Smooth muscle cell (in vitro differentiated cells): Measurements from ENCODE around the gene RNU7-1. TPM values are rescaled to one million over a fixed set of nuclear protein-coding genes. Genes with fewer than 3 reads are reported as not detected.
"Not testable (repeated sequence)": the region's sequence is repeated elsewhere in the genome, so short reads cannot be mapped to it uniquely, and the experiment has no call there.

Experiments used
- DNase-seq: peaks from one replicate; lab custom pipeline; 2025; ENCODE audit not compliant: unreplicated experiment; lab: John Stamatoyannopoulos, UW
- H2AFZ ChIP-seq: fragments of 200-600 bp; sonication (generic); 2 replicates; pipeline ENCODE4 v1.6.0; 2016; ENCODE audit warnings: antibody characterized with exemption, low read depth, mild to moderate bottlenecking
- H3F3A ChIP-seq: fragments of 200-600 bp; sonication (generic); 2 replicates; pipeline ENCODE4 v1.6.0; 2017; ENCODE audit warnings: antibody characterized with exemption, low read depth
- H3K27ac ChIP-seq: fragments of 200-600 bp; sonication (generic); 2 replicates; pipeline ENCODE4 v1.5.1; 2016; ENCODE audit warnings: low read depth, mild to moderate bottlenecking
- H3K27me3 ChIP-seq: fragments of 200-600 bp; sonication (generic); 2 replicates; pipeline ENCODE4 v1.6.1; 2016; ENCODE audit warnings: low read depth, mild to moderate bottlenecking
- H3K36me3 ChIP-seq: fragments of 200-600 bp; sonication (generic); 2 replicates; pipeline ENCODE4 v1.5.1; 2016; ENCODE audit warnings: low read depth
- H3K4me1 ChIP-seq: fragments of 200-600 bp; sonication (generic); 2 replicates; pipeline ENCODE4 v1.5.1; 2016; ENCODE audit warnings: low read depth
- H3K4me2 ChIP-seq: fragments of 200-600 bp; sonication (generic); 2 replicates; pipeline ENCODE4 v1.6.0; 2016; ENCODE audit warnings: mild to moderate bottlenecking
- H3K4me3 ChIP-seq: fragments of 200-600 bp; sonication (generic); 2 replicates; pipeline ENCODE4 v1.5.1; 2016; ENCODE audit warnings: mild to moderate bottlenecking
- H3K79me2 ChIP-seq: fragments of 200-600 bp; sonication (generic); 2 replicates; pipeline ENCODE4 v1.6.0; 2016; ENCODE audit warnings: low read depth, mild to moderate bottlenecking
- H3K9ac ChIP-seq: fragments of 200-600 bp; sonication (generic); 2 replicates; pipeline ENCODE4 v1.6.0; 2016; ENCODE audit warnings: low read depth
- H3K9me3 ChIP-seq: fragments of 200-600 bp; sonication (generic); replicated peaks from 2 replicates; pipeline ENCODE4 v1.5.1; 2016; ENCODE audit warnings: low read depth
- H4K20me1 ChIP-seq: fragments of 200-600 bp; sonication (generic); 2 replicates; pipeline ENCODE4 v1.6.0; 2016; ENCODE audit warnings: low read depth
- WGBS: methylation state at CpG from one replicate; pipeline ENCODE4 v1.1.7; 2016; ENCODE audit warnings: low lambda C conversion rate; 5-methylcytosine and 5-hydroxymethylcytosine counted together
- polyA plus RNA-seq: library from polyadenylated mRNA; unstranded; fragments of >200 nt; fragmentation: Nextera tagmentation; extraction: Ambion mirVana; gene quantifications from 2 replicates; pipeline ENCODE4 v1.2.1, GENCODE V29; 2016
- total RNA-seq: library from RNA; depleted of rRNA; stranded (reverse); fragments of >200 nt; gene quantifications from 2 replicates; pipeline ENCODE4 v1.2.3, GENCODE V29; 2014
- TF ChIP-seq, protein P1 (sequence below): fragments of 200-600 bp; sonication (generic); IDR thresholded peaks from 2 replicates; pipeline ENCODE4 v1.5.1; 2017; ENCODE audit warnings: borderline replicate concordance, mild to moderate bottlenecking, antibody characterized with exemption; ENCODE audit not compliant: insufficient read depth, poor library complexity, severe bottlenecking

RNU7-1 gene
- total and polyA plus RNA-seq, 2 experiments from 2014 or later, result not detected

DNA sequence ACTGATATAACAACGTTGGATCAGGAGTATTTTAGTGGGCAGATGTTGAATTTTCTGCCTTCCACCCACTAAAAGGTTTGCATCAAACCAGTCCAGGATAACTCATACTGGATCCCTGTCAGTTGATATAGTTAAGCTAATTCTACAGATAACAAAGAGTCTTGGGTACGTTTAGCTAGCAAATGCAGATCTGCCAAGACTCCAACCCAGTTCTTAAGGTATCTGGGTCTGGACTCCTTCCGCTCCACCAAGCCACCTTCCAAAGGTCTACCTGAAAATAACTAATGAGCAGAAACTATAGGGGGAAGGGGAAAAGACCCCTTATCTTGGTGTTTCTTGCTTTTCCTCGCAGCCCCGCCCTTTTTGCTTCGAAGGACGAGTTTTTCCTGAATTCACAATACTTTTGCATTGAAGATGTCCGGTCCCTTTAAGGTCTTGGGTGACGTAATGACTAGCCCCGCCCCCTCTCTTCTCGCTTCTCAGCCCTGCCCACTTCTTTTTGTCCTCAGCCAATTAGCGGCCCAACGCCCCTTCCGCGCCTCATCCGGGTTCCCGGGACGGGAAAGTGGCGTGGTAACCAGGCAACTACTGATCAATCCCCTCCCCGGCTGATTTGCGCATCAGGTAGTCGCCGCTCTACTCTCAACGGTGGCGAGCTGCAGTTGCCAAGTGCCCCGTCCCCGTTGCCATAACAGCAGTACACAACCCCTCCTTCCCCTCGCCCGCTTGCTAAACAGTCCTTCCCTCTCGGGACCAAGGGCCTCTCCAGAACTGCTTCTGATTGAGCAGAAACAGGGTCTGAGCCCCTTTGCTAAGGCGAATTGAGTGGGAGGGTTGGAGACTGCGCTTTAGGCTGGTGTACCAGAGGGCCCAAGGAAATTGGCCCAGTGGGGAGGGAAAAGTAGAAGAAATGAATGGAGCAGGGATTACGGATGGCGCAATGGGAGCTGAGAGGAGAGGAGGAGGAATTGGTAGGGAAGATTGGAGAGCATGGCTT is 39.0 kb upstream of the RNU7-1 start, which contains the start of gene LRRC23:
TSS of gene LRRC23 (plus strand) at position 543 of the 997 bp plus-strand sequence. CDS start 812 bp downstream, outside the sequence.
- Histone ChIP-seq H3K9ac (peak within 1 kb of the TSS; percentile 95), H3K4me2 (peak within 1 kb of the TSS; percentile 98), H3K79me2 (no peaks in the 10 kb centered on the region), H3K4me1 (peaks cover 10% of the 10 kb centered on the region), H3K27me3 (no peaks in the 10 kb centered on the region), H3K27ac (peak within 1 kb of the TSS; percentile 83), H2AFZ (peak within 1 kb of the TSS; percentile 81), H3K36me3 (no peaks in the 10 kb centered on the region), H3K9me3 (no peaks in the 10 kb centered on the region), H3F3A (no peaks in the 10 kb centered on the region), H4K20me1 (no peaks in the 10 kb centered on the region), H3K4me3 (peak within 1 kb of the TSS; percentile 77)
- TF ChIP-seq, protein P1, sequence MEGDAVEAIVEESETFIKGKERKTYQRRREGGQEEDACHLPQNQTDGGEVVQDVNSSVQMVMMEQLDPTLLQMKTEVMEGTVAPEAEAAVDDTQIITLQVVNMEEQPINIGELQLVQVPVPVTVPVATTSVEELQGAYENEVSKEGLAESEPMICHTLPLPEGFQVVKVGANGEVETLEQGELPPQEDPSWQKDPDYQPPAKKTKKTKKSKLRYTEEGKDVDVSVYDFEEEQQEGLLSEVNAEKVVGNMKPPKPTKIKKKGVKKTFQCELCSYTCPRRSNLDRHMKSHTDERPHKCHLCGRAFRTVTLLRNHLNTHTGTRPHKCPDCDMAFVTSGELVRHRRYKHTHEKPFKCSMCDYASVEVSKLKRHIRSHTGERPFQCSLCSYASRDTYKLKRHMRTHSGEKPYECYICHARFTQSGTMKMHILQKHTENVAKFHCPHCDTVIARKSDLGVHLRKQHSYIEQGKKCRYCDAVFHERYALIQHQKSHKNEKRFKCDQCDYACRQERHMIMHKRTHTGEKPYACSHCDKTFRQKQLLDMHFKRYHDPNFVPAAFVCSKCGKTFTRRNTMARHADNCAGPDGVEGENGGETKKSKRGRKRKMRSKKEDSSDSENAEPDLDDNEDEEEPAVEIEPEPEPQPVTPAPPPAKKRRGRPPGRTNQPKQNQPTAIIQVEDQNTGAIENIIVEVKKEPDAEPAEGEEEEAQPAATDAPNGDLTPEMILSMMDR, result no peak
- 7% methylated on average over 34 of the region's 34 CpGs for WGBS
- peak; percentile 73 for DNase-seq

DNA sequence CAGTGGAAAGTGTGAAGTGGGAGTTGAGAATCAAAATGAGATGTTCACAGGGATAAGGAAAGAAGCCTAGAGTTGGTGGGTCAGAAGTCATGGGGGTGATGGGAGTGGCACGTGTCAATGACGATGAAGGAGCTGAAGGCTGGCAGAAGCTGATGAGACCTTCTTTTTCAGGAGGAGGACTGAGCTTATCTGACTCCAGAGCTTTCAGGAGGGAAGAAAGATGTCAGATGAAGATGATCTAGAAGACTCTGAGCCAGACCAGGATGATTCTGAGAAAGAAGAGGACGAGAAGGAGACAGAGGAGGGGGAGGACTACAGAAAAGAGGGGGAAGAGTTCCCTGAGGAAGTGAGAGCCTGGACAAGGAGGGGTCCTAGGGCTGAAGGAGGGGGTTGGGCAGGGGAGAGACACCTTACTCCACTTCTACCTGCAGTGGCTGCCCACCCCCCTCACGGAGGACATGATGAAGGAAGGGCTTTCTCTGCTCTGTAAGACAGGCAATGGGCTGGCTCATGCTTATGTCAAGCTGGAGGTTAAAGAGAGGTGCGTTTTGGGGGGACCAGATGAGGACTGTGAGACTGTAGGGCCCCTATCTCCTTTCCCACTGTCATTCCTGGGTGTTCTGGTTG is 38.1 kb upstream of the RNU7-1 start:
- no peak for DNase-seq
- peak overlapping the region; percentile 77 for H3K4me3 ChIP-seq
- no peaks in the 10 kb centered on the region for H3F3A ChIP-seq
- H2AFZ ChIP-seq, result no peak overlapping the region
- no peaks in the 10 kb centered on the region for H4K20me1 ChIP-seq
- H3K4me1 ChIP-seq, result peaks cover 10% of the 10 kb centered on the region
- TF ChIP-seq, protein P1, result no peak
- H3K4me2 ChIP-seq, result peak overlapping the region; percentile 98
- H3K27me3 ChIP-seq, result no peaks in the 10 kb centered on the region
- H3K36me3 ChIP-seq, result no peaks in the 10 kb centered on the region
- H3K9me3 ChIP-seq, result no peaks in the 10 kb centered on the region
- WGBS, result 61% methylated on average over 5 of the region's 5 CpGs
- H3K27ac ChIP-seq, result peak overlapping the region; percentile 83
- no peaks in the 10 kb centered on the region for H3K79me2 ChIP-seq
- H3K9ac ChIP-seq, result peak overlapping the region; percentile 95

DNA sequence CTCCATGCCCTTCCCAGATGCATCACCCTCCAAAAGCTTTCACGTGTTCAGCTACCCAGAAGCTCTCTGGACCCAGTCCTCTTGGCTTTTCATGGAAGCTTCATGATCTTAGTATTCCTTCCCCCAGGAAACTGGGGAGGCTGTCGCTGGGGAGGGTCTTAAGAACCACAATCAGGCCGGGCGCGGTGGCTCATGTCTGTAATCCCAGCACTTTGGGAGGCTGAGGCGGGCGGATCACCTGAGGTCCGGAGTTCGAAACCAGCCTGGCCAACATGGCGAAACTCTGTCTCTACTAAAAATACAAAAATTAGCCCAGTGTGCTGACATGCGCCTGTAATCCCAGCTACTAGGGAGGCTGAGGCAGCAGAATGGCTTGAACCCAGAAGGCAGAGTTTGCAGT is 35.5 kb upstream of the RNU7-1 start:
- 97% methylated on average over 11 of the region's 11 CpGs for WGBS
- not testable (repeated sequence) for H3K4me3 ChIP-seq, H4K20me1 ChIP-seq, H3K4me2 ChIP-seq, H3K9me3 ChIP-seq, H3K27ac ChIP-seq, DNase-seq, H3K36me3 ChIP-seq, H2AFZ ChIP-seq, H3F3A ChIP-seq, H3K79me2 ChIP-seq, H3K9ac ChIP-seq, H3K27me3 ChIP-seq
- peaks cover 10% of the 10 kb centered on the region for H3K4me1 ChIP-seq

DNA sequence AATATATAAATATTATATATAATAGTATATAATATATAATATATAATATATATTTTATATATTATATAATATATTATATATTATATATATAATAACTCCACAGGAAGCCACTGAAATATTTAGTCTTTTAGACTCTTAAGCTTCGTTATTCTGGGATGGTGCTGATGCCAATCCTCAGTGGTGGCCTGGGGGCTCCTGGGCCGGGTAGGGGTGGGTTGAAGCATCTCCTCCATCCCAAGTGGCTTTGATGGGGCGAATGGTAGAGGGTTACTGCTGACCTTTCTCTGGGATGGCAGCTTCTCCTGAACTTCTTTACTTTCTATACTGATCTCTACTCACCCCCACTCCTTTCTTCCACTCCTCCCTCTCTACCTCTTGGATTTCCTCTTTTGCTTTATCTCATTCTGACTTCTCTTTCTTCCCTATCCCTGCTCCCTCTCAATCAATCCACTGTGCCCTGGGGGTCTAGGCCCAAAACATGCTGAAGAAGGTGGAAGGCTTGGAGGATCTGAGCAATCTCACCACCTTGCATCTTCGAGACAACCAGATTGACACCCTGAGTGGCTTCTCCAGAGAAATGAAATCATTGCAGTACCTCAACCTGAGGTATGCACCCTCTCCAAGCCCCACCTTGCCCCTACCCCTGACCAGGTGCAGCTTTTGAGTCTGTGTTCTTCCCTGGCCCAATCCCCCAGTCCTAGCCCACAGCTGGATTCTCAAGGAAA is 34.0 kb upstream of the RNU7-1 start:
- Histone ChIP-seq H3K9me3 (no peaks in the 10 kb centered on the region), H3K36me3 (no peaks in the 10 kb centered on the region), H3K27me3 (no peaks in the 10 kb centered on the region), H3K9ac (no peak overlapping the region), H2AFZ (no peak overlapping the region), H3K4me1 (peaks cover 12% of the 10 kb centered on the region), H3K4me3 (no peak overlapping the region), H3K4me2 (no peak overlapping the region), H3K27ac (no peak overlapping the region), H3K79me2 (no peaks in the 10 kb centered on the region), H4K20me1 (no peaks in the 10 kb centered on the region), H3F3A (no peaks in the 10 kb centered on the region)
- TF ChIP-seq, protein P1, result no peak
- DNase-seq, result no peak
- 98% methylated on average over 4 of the region's 4 CpGs for WGBS
